HG03196 (cell line): ENCODE results near the gene PMP22.
"Not testable (repeated sequence)": the region's sequence is repeated elsewhere in the genome, so short reads cannot be mapped to it uniquely, and the experiment has no call there.

ENCODE experiments used
- ATAC-seq: cut with Tn5 transposase; IDR thresholded peaks from one replicate; pipeline ENCODE4 v1.9.1; 2021; ENCODE audit not compliant: unreplicated experiment

Gene PMP22

GRCh38 chr17:15256689-15257088, 8.4 kb downstream of the PMP22 start:
- no peak for ATAC-seq

GRCh38 chr17:15255713-15256454, 9.2 kb downstream of the PMP22 start:
- ATAC-seq, result no peak

GRCh38 chr17:15250135-15250860, 14.8 kb downstream of the PMP22 start:
- ATAC-seq, result no peak

GRCh38 chr17:15249487-15249886, 15.6 kb downstream of the PMP22 start:
- no peak for ATAC-seq

- ATAC-seq, result no peak
Observed at GRCh38 chr17:15247891-15248529, 17.1 kb downstream of the PMP22 start.

- no peak for ATAC-seq
Observed at GRCh38 chr17:15245054-15245453, 20.1 kb downstream of the PMP22 start.

- ATAC-seq, result no peak
Observed at GRCh38 chr17:15240644-15241043, 24.5 kb downstream of the PMP22 start.

GRCh38 chr17:15239491-15239890, 25.6 kb downstream of the PMP22 start:
- no peak for ATAC-seq

GRCh38 chr17:15238676-15239422, 26.3 kb downstream of the PMP22 start:
- ATAC-seq, result no peak

GRCh38 chr17:15238057-15238456, 27.1 kb downstream of the PMP22 start:
- no peak for ATAC-seq

- ATAC-seq, result no peak
Observed at GRCh38 chr17:15237106-15237425, 28.1 kb downstream of the PMP22 start.

GRCh38 chr17:15236281-15237105, 28.6 kb downstream of the PMP22 start:
- ATAC-seq, result no peak

GRCh38 chr17:15233971-15234370, 31.2 kb downstream of the PMP22 start:
- ATAC-seq, result no peak

GRCh38 chr17:15233022-15233805, 31.9 kb downstream of the PMP22 start:
- ATAC-seq, result no peak

GRCh38 chr17:15232517-15232915, 32.6 kb downstream of the PMP22 start:
- ATAC-seq, result no peak

GRCh38 chr17:15231851-15232516, 33.1 kb downstream of the PMP22 start:
- no peak for ATAC-seq

GRCh38 chr17:15230866-15231265, 34.3 kb downstream of the PMP22 start:
- no peak for ATAC-seq

GRCh38 chr17:15221827-15222226, 43.3 kb downstream of the PMP22 start:
- ATAC-seq, result not testable (repeated sequence)

- no peak for ATAC-seq
Observed at GRCh38 chr17:15220785-15221184, 44.3 kb downstream of the PMP22 start.
